Activated CD8-positive, alpha-beta memory T cell treated with anti-CD3 and anti-CD28 coated beads for 48 hours (primary cell): ENCODE measurements around the gene MAP3K7.
"Not testable (repeated sequence)": the region's sequence is repeated elsewhere in the genome, so short reads cannot be mapped to it uniquely, and the experiment has no call there.

ENCODE experiments used
- DNase-seq, 3 experiments: peaks; one replicate each; pipeline ENCODE4 v3.0.0-alpha.2; 2020; ENCODE audit warnings: low read depth in 2 of 3, low spot score in 2 of 3

Gene MAP3K7

DNA sequence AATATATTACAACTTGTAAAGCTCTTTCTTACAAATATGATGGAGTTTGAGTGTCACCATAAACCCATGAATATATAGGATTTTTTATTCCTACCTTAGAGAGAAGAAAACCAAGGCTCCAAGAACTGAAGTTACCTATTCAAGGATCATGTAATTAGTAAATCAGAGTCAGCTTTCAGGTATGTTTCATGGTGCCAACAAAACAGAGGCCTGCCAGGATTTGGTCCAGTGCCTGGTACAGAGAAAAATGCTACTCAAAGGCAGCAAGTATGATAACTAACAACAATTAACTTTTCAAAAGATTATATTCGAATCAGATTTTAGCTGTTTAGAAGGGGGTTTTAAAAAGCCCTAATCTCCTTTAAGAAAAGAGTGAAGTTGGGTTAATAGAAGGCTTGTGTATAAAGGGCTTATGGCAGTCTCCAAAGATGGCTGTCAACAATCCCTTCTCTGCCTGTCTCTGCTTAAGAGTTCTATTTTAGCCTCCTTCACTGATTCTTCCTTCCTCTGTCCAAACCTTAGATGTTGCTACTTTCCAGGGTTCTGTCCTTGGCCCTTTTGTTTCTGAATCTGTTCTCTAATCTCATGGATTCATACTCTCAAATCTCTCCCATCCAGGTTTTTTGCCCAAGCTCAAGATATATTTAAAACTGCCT is 7.8 kb downstream of the MAP3K7 start:
- no peak for DNase-seq

DNA sequence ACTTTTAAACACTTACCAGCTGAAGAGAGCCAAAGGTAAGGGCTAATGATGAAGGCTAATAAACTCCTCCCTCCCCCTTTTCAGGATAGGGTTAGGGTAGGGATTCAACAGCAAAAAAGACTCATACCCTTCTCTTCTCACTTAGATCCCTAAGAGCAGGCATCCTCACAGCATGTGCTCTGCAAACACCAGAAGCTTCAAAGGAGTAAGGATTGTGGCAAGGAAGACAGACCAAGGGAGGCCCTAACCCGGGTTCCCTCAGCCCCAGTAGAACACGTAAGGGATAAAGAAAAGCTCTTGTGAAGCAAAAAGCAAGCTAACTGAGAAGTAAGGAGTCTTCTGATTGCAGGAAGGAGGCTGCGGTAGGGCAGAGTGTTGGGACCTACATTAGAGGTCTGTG is 11.6 kb downstream of the MAP3K7 start:
- DNase-seq, result no peak

DNA sequence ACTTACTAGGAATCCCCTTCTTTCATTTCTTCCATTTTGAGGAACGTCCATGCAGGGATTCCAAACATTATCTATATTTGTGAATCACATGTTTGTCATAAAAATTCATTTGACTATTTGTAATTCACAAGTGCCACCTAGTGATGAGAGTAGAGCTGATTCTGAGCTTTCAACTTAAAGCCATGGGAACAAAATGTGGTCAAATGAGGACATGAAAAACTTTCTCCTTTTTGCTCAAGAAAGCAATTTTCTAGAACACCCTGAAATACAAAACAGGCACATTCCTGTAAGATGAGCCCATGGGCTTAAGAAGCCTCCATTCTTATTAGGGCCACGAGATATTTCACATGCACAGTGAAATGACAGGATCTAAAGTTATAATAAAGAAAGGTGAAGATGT is 12.3 kb downstream of the MAP3K7 start:
- DNase-seq, result no peak

DNA sequence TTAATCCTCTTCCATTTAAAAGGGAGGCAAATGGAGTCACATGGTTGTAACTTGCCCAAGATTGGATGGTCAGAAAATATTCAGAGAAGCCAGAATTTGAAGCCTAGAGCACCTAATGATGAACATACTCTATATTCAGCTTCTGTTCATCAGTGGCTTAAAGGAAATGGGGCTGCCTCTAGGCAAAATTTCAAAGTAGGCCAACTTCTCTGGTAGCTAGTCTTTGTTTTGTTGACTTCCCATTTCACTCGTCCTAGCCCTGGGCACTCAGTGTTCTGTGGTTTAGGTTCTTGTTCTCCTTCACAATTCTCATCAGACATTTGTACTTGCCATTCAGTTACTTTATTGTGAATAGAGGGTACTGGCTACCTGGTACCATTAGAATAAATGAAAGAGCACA is 13.2 kb downstream of the MAP3K7 start:
- DNase-seq, result no peak

DNA sequence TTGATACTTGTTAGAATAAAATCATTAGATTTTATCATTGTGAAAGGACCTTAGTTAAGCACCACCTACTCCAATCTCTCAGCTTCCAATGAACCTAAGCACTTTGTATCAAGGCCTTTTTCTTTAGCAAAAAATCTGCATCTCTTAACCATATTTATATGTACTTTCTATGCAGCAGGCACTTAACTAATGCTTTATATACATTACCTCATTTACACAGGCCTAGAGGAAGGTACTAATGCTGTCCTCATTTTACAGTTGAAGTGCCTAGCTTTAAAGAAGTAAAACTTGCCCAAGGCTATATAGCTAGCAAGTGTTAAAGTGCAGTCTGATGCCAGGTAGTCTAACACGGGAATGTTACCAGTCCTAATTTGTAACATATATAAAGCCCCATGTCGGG is 14.0 kb downstream of the MAP3K7 start:
- DNase-seq, result no peak

DNA sequence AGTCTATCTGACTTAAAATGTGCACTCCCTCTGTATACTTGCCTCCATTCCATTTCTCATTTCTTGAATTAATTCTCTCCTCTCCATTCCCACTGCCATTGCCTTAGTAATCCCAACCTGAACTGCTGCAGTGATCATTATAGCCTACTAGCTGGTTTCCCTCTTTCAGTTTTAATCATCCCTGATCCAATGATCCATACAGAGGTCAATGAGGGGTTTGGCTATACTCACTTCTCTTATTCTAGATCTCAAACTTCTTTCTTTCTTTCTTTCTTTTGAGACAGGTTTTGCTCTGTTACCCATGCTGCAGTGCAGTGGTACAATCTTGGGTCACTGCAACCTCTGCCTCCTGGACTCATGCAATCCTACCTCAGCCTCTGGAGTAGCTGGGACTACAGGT is 17.6 kb downstream of the MAP3K7 start:
- no peak for DNase-seq

DNA sequence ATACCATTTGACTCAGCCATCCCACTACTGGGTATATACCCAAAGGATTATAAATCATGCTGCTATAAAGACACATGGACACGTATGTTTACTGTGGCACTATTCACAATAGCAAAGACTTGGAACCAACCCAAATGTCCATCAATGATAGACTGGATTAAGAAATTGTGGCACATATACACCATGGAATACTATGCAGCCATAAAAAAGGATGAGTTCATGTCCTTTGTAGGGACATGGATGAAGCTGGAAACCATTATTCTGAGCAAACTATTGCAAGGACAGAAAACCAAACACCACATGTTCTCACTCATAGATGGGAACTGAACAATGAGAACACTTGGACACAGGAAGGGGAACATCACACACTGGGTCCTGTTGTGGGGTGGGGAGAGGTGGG is 19.2 kb downstream of the MAP3K7 start:
- DNase-seq, result not testable (repeated sequence)

DNA sequence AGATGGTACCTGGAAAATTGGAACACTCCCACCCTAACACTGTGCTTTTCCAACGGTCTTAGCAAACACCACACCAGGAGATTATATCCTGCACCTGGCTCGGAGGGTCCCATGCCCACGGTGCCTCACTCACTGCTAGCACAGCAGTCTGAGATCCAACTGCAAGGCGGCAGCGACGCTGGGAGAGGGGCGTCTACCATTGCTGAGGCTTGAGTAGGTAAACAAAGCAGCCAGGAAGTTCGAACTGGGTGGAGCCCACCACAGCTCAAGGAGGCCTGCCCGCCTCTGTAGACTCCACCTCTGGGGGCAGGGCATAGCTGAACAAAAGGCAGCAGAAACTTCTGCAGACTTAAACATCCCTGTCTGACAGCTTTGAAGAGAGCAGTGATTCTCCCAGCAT is 24.5 kb downstream of the MAP3K7 start:
- DNase-seq, result not testable (repeated sequence)

DNA sequence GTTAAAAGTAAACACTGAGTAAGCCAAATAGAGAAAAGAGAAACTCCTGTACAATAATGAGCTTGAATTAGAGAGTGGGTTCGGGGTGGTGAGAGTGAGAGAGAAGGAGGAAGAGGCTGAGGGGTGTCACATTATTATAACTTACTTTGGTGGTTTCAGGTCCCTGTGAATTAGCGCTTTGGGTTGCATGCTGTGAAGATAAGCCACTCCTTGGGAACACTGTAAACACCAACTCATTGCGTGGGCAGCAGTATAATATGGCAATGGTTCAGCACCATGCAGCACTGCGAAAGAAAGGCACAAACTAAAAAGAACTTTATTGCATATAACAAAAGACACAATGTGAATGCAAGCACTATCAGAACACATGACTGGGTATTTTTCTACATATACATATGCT is 26.9 kb downstream of the MAP3K7 start:
- no peak for DNase-seq

DNA sequence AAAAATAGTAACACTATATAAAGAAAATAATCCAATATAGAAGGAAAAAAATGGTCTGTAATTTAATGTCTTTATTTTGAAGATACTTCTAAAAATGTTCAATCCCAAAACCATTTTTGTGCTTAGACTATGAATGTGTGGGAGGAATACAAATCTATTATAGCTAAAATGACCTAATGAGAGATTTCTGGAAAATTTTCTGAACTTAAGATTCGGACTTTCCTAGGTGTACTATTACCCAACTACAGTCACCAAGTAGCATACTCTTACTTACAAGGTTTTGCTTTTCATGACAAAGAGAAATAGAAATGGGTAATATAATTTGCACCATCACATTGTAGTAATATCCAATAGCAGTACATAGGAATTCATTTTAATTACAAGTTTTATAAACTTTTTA is 29.9 kb downstream of the MAP3K7 start:
- DNase-seq, result no peak

DNA sequence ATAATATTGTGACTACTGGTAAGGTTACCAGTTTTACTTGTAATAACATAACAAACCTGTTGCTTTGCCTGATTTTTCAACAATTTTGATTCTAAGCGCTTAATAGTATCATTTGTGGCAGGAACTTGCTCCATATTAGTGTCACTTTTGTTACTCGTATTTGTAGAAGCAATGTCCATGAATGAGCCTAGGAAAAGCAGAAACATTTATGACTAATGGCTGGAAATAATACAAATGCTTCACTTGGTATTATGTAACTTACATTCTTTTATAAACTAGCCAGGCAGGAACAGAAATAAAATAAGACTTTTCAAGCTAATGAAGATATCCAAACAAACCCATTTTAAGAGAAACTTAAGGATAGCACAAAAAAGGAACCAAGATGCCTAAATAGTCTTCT is 38.9 kb downstream of the MAP3K7 start:
- no peak for DNase-seq

DNA sequence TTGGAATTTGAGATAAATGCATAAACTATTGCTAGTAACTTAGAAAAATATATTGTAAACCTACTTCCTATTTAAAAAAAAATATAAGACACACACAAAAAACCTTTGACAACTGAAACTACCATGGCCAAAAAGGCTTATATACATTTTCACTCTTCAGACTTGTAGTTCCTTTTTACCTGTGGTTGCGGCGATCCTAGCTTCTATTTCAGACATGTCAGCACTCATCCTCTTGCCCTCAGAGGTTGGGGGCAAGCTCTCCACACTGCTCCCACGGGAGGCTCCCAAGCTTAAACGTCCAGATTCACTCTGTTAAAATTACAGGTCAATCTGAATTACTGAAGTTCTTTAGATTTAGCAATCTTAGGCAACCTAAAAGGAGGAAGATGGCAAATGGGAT is 39.8 kb downstream of the MAP3K7 start:
- no peak for DNase-seq

DNA sequence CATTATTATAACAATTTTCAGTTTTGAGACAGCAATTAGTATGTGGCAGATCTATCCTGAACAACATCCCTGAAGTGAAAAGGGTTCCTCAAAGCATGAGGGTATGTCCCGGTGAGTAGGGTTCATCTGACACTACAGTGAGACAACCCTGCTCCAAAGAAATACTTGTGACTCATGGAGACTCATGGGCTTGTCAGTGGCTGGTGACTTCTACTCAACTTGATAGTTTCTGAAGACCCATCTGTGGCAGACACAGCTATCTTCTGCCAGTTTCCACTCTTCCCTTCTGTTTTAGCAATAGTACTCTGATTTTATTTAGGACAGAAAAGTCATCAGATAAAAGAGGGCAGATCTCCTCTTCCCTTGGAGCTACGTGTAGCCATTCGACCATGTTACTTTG is 41.4 kb downstream of the MAP3K7 start:
- no peak for DNase-seq

DNA sequence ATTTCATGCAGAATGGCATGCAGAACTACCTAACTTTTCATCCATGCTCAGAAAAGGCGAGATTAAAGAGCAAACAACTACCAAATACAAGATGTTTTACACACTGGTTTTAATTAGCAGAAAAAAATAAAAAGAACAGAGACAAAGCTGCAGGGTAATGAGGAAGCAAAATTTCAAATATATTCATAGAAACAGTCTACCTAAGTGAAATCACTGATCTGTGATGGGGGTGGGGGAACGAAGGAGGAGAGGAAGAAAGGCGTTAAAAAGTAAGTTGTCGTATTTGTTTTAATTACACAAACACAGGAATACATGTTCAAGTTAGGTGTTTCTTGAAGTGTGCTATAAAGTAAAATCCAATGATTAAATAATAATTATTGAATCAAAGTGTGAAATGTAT is 42.1 kb downstream of the MAP3K7 start:
- DNase-seq, result no peak

DNA sequence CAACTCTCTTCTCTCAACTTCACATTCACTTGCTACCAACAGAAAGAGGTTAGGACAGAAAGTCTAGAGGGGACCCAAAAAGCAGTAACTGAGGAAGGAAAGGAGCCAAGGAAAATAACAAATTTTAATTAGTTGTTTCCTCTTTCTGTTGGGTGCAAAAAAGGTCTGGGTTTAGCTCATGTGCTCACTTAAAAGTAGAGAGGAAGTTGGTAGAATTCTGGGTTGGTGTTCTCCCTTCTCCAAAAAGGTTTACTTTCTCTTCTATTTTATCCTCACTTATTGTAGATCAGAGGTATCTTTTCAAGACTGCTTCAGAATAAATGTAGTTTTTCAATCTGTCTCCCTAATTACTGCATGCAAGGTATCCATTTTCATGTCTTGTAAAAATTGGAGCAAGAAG is 42.8 kb downstream of the MAP3K7 start:
- no peak for DNase-seq

DNA sequence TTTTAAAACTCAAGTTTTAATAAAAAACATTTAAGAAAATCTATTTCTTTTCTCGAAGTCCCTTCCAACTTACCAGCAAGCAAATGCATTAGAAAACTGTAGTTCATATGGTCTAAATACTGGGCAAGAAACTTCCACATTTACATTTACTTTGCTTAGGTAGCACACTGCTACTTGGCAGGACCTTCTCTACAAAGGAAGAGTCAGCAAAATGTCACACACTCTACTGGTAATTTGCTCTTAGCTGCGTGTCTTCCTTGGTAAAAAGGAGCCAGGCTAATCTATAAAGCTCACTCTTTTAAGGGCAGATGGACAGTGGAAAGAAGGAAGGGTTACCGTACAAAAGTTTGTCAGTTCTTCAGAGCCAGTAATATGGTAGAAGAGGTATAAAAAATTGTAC is 45.7 kb downstream of the MAP3K7 start:
- DNase-seq, result no peak

DNA sequence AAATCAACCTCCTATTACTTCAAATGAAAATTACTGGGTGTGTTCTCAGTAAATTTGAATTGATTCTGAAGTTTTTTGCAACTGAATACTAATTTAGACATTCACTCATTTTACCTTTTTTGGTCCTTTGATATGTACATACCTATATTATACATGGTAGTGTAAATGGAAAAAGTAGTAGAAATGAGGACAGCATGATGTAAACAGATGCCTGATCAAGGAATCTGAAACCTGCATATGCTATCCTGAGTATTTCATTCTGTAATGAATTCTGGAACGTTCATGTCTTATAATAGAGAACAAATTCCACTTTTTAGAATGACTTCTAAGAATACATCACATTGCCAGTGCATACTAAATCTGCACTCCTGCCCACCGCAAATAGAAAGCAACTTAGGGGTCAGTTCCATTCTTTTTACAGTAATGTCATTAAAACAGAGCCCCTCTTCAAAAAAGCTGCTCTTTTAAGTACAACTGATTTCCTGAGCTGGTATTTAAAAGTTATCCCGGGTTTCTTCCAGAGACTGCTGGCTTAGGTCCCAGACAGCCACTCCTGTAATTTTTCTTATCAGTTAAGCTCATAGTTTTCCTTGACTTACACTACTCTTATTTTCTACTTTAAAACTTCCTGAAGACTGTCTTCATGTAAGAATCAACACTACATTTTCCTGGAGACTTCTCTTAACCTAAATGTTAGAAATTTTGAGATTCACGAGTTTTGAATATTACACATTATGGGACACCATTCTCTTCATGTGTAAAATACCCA is 48.4 kb downstream of the MAP3K7 start:
- DNase-seq, result no peak

DNA sequence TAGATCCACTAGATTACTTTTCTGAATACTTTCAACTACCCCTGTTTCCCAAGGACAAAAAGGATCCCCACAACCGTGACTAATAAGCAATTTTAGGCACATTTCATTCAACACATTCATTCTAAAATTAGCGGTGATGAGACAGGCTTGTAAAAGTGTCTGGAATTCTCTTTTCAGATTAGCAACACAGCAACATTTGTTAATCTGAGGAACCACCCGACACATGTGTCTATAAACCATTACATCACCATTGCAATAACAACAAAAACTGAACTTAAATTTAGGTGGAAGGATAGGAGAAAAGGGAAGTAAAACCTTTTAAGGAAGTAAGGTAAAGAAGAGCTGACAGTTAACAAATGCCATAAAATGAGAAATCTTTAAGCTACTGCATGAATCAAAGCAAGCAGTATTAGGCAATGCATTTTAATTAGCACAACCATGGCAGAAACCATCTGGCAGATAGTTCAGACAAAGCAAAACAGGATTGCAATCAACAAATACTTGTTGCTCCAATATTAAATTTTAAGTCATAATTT is 49.1 kb downstream of the MAP3K7 start:
- DNase-seq, result no peak

DNA sequence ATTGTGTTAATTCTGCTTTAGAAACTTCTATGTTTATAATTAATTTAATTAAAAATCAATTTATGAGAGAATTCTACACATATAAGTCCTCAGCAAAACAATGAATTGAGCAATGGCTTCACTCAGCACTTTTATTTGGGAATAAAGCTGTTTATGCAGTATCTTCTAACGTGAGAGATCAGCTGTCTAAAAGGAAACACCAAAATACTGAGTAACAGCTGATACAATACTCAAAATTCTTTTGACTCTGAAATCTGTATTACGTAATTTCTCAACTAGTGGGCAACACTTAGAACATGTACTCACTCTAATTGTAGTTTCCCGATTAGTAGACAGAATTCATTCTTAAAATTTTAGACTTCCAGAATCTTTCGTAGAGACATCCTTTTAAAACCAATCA is 49.8 kb downstream of the MAP3K7 start:
- DNase-seq, result no peak

DNA sequence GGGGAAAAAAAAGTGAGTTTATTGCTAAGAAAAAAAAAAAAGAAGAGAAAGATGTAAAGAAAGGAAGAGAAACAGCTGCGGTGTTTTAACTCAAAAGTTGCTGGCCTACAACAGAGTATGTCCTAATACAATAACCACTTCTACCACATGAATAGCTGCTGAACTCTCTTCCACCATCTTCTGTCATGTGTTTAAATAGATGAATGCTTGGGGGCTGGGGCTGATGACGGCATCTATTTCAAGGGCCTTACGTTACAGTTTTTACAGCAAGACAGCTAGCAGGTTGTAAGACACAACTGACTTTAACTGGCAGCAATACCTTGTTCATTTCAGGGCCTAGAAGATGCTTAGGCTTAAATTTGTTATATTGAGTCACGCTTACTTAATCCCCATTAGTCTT is 50.4 kb downstream of the MAP3K7 start:
- no peak for DNase-seq

DNA sequence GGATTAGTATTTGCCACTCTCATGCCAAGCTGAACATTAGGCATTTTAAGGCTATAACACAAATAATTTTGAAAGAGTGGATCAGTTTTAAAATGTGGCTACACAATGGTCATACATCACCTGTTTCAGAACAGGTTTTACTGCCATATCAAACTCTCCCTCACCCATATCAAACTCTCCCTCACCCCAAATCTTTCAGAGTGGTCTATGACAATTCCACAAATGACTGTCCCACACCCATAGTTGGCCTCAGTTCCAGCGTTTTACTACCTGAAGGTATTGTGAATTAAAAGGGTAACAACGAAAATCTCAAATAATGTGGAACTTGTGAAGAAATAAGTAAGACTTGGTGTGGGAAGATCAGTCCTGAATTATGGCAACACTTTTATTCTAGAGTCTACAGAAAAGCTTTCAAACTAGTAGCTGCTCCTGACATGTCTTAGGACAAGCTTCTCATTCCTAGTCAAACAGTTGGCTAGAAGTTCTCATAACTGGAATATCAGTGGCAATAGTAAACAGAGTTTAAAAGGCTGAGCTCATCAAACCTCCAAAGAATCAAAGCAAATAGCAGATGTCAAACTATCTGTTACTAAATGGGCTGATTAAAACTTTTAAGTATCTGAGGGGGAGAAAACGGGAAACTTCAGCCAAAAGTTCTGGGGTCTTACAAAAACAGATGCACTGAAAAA is 52.4 kb downstream of the MAP3K7 start:
- DNase-seq, result no peak

DNA sequence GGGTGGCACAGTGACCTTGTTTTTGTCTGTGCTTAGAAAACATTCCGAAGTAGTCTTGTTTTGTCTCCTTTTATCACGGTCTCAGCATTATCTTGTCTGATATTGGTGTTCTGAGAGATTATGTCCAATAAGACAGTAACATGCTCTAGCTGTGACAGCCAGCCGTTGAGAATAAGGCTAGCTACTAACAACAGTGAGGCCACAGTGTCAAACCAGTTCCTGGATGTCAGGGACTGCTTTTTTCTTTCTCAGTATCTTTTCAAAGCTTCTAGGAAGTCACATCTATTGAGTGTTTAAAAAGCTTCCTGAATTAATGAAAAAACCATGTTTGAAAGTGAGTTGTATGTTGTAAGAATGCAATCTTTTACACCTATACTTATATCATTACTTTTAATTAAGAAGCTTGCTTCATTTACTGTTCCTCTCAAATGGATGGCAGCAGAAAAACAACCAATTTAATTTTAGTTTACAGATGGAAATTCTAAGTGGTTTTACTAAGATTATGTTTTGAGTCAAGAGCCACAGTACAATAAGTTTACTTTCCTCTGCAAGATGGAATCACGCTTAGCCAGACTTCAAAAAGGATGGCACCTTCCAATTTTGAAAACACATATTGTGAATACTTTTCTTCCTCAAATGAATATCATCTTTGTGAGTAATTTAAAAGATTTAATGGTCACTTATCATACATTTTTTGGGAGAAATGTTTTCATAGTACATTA is 53.1 kb downstream of the MAP3K7 start:
- DNase-seq, result no peak
